GM18502 (cell line): Measurements from ENCODE around the gene CLDN25.
A peak's percentile ranks its signal among the peaks of the same experiment; 100 is the strongest.

Experiments
- ATAC-seq: cut with Tn5 transposase; IDR thresholded peaks from one replicate; pipeline ENCODE4 v1.9.1; 2021; ENCODE audit warnings: mild to moderate bottlenecking; ENCODE audit not compliant: unreplicated experiment, poor library complexity

CLDN25 gene

DNA sequence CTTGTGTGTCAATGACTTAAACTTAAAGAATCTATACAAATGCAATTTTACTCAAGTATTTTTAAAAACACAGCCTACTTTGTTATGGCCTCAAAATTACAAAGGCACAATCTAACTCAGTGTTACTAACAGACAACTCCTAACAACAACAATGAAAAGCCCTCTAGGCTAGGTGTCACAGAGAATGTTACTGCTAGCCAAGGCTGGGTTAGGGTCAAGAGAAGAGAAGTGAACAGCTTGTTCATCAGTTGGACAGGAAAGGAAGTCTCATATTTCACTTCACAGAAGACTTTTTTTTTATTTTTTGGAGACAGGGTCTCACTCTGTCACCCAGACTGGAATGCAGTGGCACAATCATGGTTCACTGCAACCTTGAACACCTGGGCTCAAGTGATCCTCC, 26.0 kb downstream of the CLDN25 start:
- ATAC-seq: no peak

DNA sequence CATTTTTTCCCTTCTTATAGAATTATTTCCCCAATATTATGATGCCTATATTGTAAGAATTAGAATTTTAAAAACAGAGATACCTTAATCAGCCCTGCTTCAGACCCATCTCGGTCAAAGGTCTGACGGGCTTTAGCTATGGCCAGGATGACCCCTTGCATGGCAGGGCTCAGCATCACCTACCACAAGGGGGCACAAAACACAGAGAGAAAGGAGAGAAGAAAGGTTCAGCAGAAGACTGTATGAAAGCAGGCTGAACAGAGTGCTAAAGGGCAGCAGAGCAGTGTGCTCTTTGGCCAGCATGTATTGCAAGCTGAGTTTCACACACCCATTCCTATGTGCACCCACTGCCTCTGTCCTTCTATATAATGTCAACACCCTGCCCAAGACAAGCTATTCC, 26.8 kb downstream of the CLDN25 start:
- ATAC-seq: peak; percentile 61

DNA sequence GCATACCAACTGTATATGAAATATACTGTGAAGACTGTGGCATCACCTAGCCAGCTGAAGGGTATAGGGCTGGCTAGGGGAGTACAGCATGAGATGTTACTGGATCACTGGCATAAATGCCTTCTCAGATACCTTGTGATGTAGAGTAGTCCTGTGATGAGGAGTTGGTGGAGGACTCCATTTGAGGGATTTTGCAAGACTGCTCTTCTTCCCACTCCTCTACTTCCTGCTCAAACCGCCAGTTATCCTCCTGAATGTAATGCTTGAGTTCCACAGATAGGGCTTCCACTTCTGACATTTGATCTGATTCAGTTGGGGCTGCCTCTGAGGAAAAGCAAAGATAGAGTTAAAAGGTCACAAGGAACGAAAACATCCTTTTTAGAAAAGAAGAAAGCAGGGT, 29.3 kb downstream of the CLDN25 start:
- no peak for ATAC-seq

DNA sequence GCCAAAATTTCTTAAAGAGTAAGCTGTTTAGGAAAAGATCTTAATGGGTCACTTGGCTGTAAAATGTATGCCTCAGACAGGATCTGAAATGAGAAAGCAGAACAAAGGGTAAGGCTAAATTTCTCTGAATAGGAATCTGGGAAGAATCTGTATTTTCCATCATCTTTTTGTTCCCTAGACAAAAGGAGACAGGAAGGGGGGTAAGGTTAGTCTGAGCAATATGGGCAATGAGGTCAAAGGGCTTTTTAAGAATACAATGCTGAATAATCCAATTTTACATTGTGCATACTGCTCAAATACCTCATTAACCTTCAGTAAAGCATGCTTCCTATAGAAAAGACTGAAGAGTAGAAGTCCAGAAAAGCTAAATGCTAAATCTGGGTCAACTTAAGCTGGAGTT, 34.6 kb downstream of the CLDN25 start:
- ATAC-seq: no peak

DNA sequence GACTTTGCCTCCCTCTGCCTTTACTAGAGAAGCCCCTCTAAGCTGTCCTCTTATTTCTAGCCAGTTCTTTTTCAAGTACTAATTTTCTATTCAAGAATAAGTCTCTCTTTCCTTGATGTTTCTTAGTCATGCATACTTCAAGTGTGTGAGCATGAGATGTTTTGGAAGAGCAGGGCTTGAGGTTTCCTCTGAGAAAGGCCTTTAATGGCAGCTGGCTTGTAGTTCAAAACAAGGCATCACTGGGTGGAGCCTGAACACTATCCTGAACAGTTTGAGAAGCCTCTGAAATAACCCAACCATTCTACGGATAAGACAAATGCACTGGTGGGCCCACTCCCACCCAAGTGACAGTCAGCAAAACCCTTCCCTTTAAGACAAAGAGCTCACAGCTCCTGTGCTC, 37.6 kb downstream of the CLDN25 start:
- ATAC-seq: no peak

DNA sequence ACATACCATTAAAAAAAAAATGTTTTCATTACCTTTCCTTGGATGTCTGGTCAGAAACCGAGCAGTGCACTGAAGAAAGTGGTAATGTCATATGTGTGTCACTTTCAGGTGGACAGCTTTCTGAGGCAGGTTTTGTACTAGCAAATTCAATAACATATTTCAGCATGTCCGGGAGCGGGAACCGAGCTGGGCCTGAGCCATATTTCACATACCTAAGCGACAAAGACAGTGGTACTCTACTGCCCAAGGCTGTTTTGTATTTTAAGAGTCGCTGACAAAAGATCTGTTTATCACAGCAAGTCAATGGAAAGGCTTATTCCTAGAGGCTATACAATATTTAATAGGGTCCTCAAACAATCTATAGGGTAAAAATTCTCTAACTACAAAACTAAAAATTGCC, 38.0 kb downstream of the CLDN25 start:
- no peak for ATAC-seq

DNA sequence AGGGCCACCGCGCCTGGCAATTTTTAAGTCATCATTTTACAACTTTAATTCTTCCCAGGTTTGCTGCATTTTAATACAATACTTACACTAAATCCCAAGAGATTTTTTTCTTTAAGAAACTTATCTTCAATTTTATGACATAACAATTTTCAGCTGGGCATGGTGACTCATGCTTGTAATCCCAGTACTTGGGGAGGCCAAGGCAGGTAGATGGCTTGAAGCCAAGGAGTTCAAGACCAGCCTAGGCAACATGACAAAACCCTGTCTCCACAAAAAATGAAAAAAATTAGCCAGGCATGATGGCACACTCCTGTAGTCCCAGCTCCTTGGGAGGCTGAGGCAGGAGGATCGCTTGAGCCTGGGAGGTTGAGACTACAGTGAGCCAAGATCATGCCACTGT, 38.8 kb downstream of the CLDN25 start:
- no peak for ATAC-seq

DNA sequence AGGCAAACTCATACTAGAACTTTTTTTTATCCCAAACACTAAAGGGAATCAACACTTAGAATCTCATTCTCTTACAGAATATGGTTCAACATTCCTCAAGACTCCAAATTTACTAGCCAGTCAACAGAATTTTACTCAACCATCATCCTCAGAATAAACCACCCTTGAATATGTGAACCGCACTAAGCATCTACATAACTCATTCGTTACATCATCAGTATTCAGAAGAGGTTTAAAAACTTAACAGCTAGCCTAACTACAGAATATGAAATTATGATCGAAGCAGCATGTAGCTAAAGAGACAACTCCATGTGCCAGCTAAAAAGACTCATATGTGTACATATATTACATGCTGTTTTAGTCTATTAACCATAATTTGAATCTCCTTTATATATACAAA, 47.9 kb downstream of the CLDN25 start:
- no peak for ATAC-seq

DNA sequence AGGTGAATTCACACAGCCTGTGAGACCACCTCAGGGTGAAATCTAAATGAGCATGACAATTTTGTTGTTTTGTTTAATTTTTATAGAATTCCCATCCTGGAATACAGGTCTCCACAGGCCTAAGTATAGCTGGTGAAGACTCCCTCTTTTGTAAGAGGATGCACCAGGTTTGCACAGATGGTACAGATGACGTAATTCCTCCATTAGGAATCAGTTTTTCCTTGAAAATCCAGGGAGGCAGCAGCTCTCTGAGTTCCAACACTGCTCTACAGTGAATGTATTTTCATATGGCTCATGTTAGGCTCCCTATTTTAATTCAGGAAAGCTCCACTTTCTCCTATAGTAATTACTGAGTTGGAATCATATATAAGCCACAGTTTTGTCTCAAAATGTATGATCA, 48.6 kb downstream of the CLDN25 start:
- ATAC-seq: no peak

DNA sequence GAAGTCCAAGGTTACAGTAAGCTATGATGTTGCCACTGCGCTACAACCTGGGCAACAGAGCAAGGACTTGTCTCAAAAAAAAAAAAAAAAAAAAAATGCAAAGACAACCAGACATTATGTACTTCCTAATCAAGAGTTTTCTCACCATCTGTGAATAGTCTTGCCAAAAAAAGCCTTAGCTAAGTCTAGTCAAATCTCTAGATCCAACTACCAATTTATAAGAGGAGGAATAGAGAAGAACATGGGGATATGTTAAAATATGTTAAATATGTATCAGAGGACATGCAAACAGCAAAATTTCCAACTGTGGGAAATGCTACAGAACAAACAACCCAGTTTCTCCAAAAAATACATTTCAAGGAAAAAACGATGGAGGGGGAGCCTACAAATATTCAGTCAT, 50.2 kb downstream of the CLDN25 start:
- no peak for ATAC-seq
